ENCODE data around the gene CELF6. TPM values are rescaled to one million over a fixed set of nuclear protein-coding genes. Genes with fewer than 3 reads are reported as not detected.

CELF6 gene
- total RNA-seq, 1 experiment from 2014 or later = not detected

DNA sequence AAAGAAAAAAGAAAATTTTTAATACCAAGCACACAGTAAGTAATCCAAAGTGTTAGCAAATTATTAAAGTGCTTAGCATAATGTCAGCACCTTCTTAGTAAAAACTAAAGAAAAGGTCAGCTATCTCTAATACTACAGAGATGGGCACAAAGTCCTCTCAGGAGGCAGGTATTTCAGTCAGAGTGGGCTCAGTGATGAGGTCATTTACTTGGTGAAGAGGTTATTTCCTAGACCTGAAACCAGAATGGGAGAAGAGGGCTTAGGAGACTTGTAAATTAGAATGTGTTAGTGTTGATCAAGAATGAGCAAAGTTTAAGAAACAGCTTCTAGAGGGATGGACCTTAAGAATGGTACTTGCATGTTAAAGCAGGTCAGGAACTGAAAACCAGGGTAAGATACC is 80.3 kb downstream of the CELF6 start:
- peaks cover 34% of the 10 kb centered on the region for H3F3A ChIP-seq (ENCODE audit: insufficient read depth, low read depth)
- BruUV-seq (replicated peaks) = no TSS peak
- H3K36me3 ChIP-seq (ENCODE audit: low read depth) = peaks cover 11% of the 10 kb centered on the region; the same call in 1 of the 2 replicates
- H3K27ac ChIP-seq = peak overlapping the region; percentile 32; the same call in 1 of the 2 replicates
- no peaks in the 10 kb centered on the region for H3K9me2 ChIP-seq (ENCODE audit: insufficient read depth)
- TF ChIP-seq EZH2 (IDR thresholded peaks at IDR 0.05; ENCODE audit: low read depth) = no peak
- TF ChIP-seq, protein P1, sequence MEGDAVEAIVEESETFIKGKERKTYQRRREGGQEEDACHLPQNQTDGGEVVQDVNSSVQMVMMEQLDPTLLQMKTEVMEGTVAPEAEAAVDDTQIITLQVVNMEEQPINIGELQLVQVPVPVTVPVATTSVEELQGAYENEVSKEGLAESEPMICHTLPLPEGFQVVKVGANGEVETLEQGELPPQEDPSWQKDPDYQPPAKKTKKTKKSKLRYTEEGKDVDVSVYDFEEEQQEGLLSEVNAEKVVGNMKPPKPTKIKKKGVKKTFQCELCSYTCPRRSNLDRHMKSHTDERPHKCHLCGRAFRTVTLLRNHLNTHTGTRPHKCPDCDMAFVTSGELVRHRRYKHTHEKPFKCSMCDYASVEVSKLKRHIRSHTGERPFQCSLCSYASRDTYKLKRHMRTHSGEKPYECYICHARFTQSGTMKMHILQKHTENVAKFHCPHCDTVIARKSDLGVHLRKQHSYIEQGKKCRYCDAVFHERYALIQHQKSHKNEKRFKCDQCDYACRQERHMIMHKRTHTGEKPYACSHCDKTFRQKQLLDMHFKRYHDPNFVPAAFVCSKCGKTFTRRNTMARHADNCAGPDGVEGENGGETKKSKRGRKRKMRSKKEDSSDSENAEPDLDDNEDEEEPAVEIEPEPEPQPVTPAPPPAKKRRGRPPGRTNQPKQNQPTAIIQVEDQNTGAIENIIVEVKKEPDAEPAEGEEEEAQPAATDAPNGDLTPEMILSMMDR (conservative IDR thresholded peaks at IDR 0.05) = no peak
- ChIA-PET POLR2A (ENCODE audit: unreplicated experiment) (interaction anchor here (0.5 to 0.6 kb wide), 2 partner anchors 9 to 447 kb away, joined by 3 to 10 read pairs; partner anchors contain the start of gene PKM), CTCF (no interaction called here)
- H4K20me1 ChIP-seq (ENCODE audit: insufficient read depth) = no peaks in the 10 kb centered on the region
- intact Hi-C loops (cut with micrococcal nuclease; ENCODE audit: unreplicated experiment) = no loop called here
- no peaks in the 10 kb centered on the region for H3K9me3 ChIP-seq (ENCODE audit: insufficient read depth, low read depth)
- no peak overlapping the region for H2AFZ ChIP-seq
- H3K27me3 ChIP-seq (ENCODE audit: insufficient read depth, low read depth) = no peaks in the 10 kb centered on the region
- no peak overlapping the region for H3K4me3 ChIP-seq
- H3K79me2 ChIP-seq (ENCODE audit: low read depth) = peaks cover 27% of the 10 kb centered on the region
- H3K4me1 ChIP-seq (replicated peaks; ENCODE audit: insufficient read depth) = peaks cover 39% of the 10 kb centered on the region
- DNase-seq = no peak
- H3K4me2 ChIP-seq = no peak overlapping the region

GRCh38 chr15:72238586-72238985 is 81.4 kb downstream of the CELF6 start:
- no peaks in the 10 kb centered on the region for H3K27me3 ChIP-seq (ENCODE audit: insufficient read depth, low read depth)
- ChIA-PET POLR2A (ENCODE audit: unreplicated experiment) (interaction anchor here (0.6 kb wide), 1 partner anchor 126 kb away, joined by 4 read pairs; no protein-coding TSS in a partner anchor), CTCF (interaction anchor here (0.7 kb wide), 2 partner anchors 12 to 361 kb away, joined by 3 read pairs; no protein-coding TSS in a partner anchor)
- BruUV-seq (replicated peaks) = no TSS peak
- no peak for TF ChIP-seq EZH2 (IDR thresholded peaks at IDR 0.05; ENCODE audit: low read depth)
- TF ChIP-seq, protein P1 (conservative IDR thresholded peaks at IDR 0.05) = no peak
- H3F3A ChIP-seq (ENCODE audit: insufficient read depth, low read depth) = peaks cover 40% of the 10 kb centered on the region
- H3K9me3 ChIP-seq (ENCODE audit: insufficient read depth, low read depth) = no peaks in the 10 kb centered on the region
- no peak overlapping the region for H3K4me3 ChIP-seq
- H3K79me2 ChIP-seq (ENCODE audit: low read depth) = peaks cover 37% of the 10 kb centered on the region
- H3K27ac ChIP-seq = peak overlapping the region; percentile 96
- H4K20me1 ChIP-seq (ENCODE audit: insufficient read depth) = no peaks in the 10 kb centered on the region
- H3K4me2 ChIP-seq = peak overlapping the region; percentile 98
- DNase-seq = no peak
- H3K9me2 ChIP-seq (ENCODE audit: insufficient read depth) = no peaks in the 10 kb centered on the region
- intact Hi-C loops (cut with micrococcal nuclease; ENCODE audit: unreplicated experiment) = no loop called here
- H3K4me1 ChIP-seq (replicated peaks; ENCODE audit: insufficient read depth) = peaks cover 47% of the 10 kb centered on the region
- H3K36me3 ChIP-seq (ENCODE audit: low read depth) = 0 out of 2 replicates have a peak, but pooled peaks cover 3% of the 10 kb centered on the region
- H2AFZ ChIP-seq = no peak overlapping the region

DNA sequence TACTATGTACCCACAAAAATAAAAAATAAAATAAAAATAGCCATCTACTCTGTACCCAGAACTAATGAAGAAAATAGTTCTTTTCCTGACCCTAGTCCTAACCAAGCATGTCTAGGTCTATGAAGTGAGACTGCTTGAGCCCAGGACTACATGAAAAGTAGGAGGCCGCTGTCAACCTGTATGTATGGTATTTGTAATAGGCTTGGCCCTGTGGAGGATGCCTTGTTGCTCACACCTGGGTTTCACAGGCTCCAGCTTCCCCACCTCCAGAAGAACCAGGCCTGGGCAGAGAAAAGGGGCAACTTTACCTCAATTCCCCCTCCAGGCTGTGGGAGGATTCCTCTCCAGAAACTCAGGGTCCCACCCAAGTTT is 82.1 kb downstream of the CELF6 start:
- Histone ChIP-seq H3K4me3 (no peak overlapping the region), H3K36me3 (ENCODE audit: low read depth) (0 out of 2 replicates have a peak, but pooled peaks cover 3% of the 10 kb centered on the region), H3K4me1 (replicated peaks; ENCODE audit: insufficient read depth) (peaks cover 55% of the 10 kb centered on the region), H3F3A (ENCODE audit: insufficient read depth, low read depth) (peaks cover 46% of the 10 kb centered on the region), H3K4me2 (peak overlapping the region; percentile 98), H3K27me3 (ENCODE audit: insufficient read depth, low read depth) (no peaks in the 10 kb centered on the region), H3K27ac (peak overlapping the region; percentile 96), H4K20me1 (ENCODE audit: insufficient read depth) (no peaks in the 10 kb centered on the region), H2AFZ (peak overlapping the region; percentile 57; the same call in 1 of the 2 replicates), H3K9me2 (ENCODE audit: insufficient read depth) (no peaks in the 10 kb centered on the region), H3K79me2 (ENCODE audit: low read depth) (peaks cover 42% of the 10 kb centered on the region), H3K9me3 (ENCODE audit: insufficient read depth, low read depth) (no peaks in the 10 kb centered on the region)
- CTCF ChIA-PET = interaction anchor here (0.7 kb wide), 1 partner anchor 11 kb away, joined by 3 read pairs; no protein-coding TSS in a partner anchor
- BruUV-seq (replicated peaks) = TSS peak; percentile 46
- no peak for TF ChIP-seq EZH2 (IDR thresholded peaks at IDR 0.05; ENCODE audit: low read depth)
- TF ChIP-seq, protein P1 (conservative IDR thresholded peaks at IDR 0.05) = no peak
- intact Hi-C loops (cut with micrococcal nuclease; ENCODE audit: unreplicated experiment) = no loop called here
- no peak for DNase-seq
- POLR2A ChIA-PET (ENCODE audit: unreplicated experiment) = interaction anchor here (0.6 to 0.9 kb wide), 7 partner anchors 11 to 1460 kb away, joined by 3 to 6 read pairs (median 4); partner anchors contain the start of gene SENP8

All from PC-9 (cell line).